GM13977 (cell line): Measurements from ENCODE around the gene PCDH9.
"Not testable (repeated sequence)": the region's sequence is repeated elsewhere in the genome, so short reads cannot be mapped to it uniquely, and the experiment has no call there.

Experiments used
- DNase-seq: peaks from one replicate; pipeline ENCODE4 v3.0.0; 2012; ENCODE audit warnings: low spot score
- CTCF ChIP-seq: IDR thresholded peaks from 2 replicates; pipeline ENCODE4 v1.5.1; 2012; ENCODE audit warnings: mild to moderate bottlenecking, control low read depth; ENCODE audit not compliant: insufficient read depth; ENCODE audit errors: extremely low read depth, missing control alignments
- in situ Hi-C: fragments of 300-500 bp; cut with MboI; formaldehyde crosslinking; loops from one replicate; pipeline ENCODE4 v1.12.0; 2022; ENCODE audit warnings: low sequenced_read_pairs, low pct_unique_long_range_greater_than_20kb, mixed read lengths, inconsistent platforms; ENCODE audit not compliant: unreplicated experiment

PCDH9 gene

GRCh38 chr13:66312312-66313087 lies 917.6 kb downstream of the PCDH9 start:
- in situ Hi-C loops: no loop called here
- no peak for DNase-seq
- no peak for TF ChIP-seq CTCF

- no peak for DNase-seq
- TF ChIP-seq CTCF: no peak
- in situ Hi-C loops: no loop called here
These were observed 924.0 kb downstream of the PCDH9 start for GRCh38 chr13:66305961-66306617.

- in situ Hi-C loops: no loop called here
- DNase-seq: no peak
- TF ChIP-seq CTCF: no peak
These were observed 928.7 kb downstream of the PCDH9 start for GRCh38 chr13:66301482-66301881.

- no peak for DNase-seq
These were observed 929.1 kb downstream of the PCDH9 start for GRCh38 chr13:66301006-66301405.

GRCh38 chr13:66296875-66297274 lies 933.3 kb downstream of the PCDH9 start:
- in situ Hi-C loops: no loop called here
- no peak for TF ChIP-seq CTCF
- no peak for DNase-seq

More at GRCh38 chr13:66301006-66301405, 929.1 kb downstream of the PCDH9 start:
- TF ChIP-seq CTCF: no peak
- in situ Hi-C loops: no loop called here

- TF ChIP-seq CTCF: no peak
- DNase-seq: no peak
- in situ Hi-C loops: no loop called here
These were observed 933.8 kb downstream of the PCDH9 start for GRCh38 chr13:66296328-66296727.

GRCh38 chr13:66286806-66287205 lies 943.3 kb downstream of the PCDH9 start:
- in situ Hi-C loops, DNase-seq: not testable (repeated sequence)
